ENCODE results near the gene MED17.

MED17 gene

DNA sequence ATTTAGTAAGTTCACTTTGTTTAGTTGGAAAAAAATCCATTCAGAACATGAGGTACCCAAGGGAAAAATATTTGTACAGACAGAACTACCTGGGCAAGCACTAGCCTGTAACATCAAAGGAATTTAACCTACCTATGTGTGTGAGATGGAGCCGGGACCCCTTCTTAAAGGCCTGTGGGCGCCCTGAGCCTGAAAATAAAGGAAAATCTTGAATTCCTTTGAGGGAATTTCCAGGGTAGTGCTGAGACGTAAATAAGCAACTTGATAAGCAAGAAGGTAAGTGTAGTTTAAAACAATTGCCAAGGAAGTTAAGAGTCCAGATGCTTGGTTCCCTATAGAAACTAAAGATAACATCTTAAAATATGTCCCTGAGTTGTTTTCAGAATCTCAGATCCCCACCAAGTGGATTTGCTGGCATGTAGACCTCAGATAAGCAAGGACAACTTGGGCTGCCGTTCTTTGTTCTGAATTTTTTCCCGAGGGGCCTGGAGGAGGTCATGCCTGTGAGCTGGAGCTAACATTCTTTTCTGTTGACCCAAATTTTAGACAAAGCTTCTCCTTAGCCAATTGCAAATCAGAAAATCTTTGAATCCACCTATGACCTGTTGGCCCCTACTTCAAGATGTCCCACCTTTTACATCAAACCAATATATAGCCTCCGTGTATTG lies 31.0 kb downstream of the MED17 start:
- in situ Hi-C loops (cut with MboI; ENCODE audit: low sequenced_read_pairs): no loop called here

DNA sequence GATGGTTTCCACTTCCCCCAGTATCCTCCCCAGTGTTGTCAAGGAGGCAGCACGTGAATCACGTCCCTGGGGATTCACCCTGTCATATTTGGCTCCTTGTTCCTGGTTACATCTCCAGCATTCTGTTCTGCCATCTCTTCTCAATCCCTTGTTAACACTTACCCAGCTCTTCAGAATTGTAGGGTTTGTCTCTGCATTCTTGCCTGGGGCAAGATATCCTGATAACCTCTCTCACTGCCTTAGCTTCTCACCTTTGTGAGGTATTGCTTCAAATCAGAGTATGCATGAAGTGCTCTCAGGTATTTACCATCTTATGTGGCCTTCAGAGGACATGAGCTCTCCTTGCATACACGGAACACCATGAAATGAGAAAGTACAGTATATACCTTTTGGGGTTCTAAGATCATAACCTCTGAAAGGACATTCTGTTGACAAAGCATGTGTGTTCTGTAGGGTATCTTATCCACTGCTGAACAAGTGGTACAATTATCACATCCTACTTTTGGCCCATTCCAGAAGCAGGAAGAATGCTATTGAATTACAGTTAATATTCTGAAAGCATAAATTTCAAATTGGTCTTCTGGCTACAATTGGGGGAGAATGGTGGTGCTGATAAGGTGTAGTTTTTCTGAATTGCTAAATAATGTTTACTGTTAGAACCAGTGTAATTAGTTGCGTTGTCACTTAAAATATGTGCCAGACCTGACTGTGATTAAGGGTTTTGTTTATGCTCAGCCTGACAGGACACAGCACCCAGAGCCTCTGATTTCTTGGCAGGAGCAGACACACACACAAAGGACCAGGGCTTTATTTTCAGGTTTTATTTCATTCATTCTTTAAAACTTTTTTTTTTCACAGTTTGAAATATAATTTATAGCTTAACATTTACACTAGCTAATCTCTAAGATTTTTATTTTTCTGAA lies 33.6 kb downstream of the MED17 start:
- in situ Hi-C loops (cut with MboI; ENCODE audit: low sequenced_read_pairs): no loop called here

DNA sequence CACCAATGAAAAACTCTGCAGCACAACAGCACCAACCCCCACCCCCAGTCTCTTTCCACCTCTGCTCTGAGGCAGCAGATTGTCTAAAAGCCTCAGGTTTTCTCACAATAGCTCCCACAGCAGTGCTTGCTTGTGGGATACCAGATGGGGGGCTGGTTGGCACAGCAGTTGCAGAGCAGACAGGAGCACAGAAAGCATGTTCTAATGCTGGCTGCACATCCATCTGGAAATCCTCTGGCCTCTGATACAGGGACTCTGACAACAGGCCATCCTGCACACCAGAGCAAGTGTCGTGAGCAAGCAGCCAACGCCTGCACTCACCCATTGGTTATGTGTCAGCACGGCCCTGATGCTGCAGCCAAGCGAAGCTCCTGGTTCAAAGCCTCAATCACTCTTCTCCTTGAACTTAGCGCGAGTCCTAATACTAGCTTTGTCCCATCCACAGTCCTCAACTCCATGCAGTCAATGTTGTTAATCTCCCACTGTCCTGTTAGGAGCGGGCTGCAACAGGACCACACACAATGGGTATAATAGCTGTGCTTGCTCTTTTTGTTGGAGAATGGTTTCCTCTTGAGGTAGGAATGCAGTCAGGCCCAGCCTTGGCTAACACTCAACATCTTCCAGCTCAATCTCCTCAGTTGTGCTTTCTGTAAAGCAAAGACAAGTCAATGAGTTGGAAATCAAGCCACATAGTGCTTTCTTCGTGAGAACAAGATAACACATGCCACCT lies 36.0 kb downstream of the MED17 start:
- in situ Hi-C loops (cut with MboI; ENCODE audit: low sequenced_read_pairs): no loop called here

DNA sequence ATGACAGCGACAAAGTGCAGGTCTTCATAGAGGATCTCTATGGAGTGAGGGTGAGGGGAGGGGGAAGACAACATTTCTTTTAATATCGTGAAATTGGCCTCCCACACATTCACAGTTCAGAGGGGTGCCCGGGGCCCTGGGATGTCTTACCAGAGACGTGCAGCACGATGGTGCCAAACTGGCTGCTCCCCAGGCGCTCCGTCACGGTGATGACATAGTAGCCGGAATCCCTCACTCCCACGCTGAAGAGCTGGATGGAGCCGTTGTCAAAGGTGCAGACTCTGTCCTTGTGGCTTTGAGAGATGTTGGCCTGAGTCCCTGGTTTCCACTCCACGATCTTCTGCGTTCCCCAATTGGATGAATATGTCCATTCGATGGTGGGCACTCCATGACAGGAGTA lies 36.8 kb downstream of the MED17 start:
- in situ Hi-C loops (cut with MboI; ENCODE audit: low sequenced_read_pairs): no loop called here

DNA sequence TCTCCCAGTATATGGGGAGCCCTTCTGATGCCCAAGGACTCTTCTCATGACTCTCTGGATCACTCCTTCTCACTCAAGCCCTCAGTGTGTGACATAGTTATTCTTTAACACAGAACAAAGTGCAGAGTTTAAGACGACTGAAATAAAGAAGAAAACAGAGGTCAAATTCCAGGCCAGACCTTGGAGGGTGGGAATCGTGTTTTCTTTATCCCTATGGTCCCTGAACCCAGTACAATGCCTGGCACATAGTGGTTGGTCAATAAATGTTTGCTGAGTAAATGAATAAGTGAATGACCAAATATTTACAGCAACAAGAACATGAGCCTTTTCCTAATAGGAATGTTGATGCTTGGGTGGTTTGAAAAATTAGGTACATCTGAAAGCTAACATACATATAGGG lies 37.5 kb downstream of the MED17 start:
- in situ Hi-C loops (cut with MboI; ENCODE audit: low sequenced_read_pairs): no loop called here

DNA sequence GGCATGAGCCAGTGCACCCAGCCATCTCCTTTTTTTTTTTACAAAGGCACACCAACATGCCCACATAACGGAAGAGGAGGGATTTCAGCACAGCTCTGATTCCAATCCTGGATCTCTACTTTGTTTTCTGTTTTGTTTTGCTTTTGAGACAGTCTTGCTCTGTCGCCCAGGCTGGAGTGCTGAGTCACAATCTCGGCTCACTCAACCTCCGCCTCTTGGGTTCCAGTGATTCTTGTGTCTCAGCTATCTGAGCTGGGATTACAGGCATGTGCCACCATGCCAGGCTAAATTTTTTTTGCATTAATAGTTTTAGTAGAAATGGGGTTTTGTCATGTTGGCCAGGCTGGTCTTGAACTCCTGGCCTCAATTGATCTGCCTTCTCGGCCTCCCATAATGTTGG lies 38.3 kb downstream of the MED17 start:
- in situ Hi-C loops (cut with MboI; ENCODE audit: low sequenced_read_pairs): no loop called here

DNA sequence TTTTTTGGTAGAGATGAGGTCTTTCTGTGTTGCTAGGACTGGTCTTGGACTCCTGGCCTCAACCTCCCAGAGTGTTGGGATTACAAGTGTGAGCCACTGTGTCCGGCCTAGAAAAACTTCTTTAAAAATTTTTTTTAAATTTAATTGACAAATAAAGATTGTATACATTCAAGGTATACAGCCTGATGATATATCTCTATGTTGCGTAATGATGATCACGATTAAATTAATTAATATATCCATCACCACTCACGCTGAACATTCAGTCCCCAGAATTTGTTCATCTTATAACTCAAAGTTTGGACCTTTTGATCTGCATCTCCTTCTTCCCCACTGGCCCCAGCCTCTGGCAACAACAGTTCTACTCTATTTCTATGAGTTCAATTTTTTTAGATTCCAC lies 39.1 kb downstream of the MED17 start:
- in situ Hi-C loops (cut with MboI; ENCODE audit: low sequenced_read_pairs): no loop called here

DNA sequence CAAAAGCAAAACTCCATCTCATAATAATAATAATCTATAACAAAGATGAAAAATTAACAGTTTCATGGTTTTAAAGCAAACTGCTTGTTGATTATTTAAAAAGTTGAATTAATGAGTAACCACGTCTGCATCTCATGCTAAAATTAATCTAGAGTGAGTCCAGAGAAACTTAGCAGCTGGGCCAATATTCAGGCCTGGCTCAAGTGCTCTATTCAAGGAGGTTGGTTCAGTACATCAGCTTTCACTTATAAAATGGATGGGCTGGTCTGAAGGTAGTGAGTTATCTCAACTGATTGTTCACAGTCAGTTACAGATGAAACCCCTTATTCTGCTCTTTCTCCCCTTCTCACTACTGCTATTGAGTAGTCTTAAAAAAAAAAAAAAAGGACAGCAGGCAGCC lies 43.3 kb downstream of the MED17 start:
- in situ Hi-C loops (cut with MboI; ENCODE audit: low sequenced_read_pairs): no loop called here

DNA sequence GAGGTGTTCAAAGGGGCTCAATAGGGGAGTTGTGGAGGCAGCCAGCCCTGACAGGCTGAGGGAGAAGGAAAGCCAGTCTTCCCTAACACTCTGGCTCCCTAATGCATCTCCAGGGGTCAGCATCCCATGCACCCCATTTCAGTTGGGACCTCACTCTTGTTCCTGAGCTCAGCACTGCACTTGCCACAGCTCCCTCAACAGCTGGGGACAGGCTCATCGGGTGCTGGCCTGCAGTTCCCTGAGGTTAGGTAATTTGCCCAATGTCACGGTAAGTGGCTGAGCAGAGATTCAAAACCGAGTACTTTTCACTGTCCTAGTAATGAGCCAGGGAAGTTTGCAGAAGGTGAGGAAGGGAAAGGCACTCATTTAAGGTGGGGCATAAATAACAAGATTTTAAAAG lies 45.5 kb downstream of the MED17 start:
- in situ Hi-C loops (cut with MboI; ENCODE audit: low sequenced_read_pairs): no loop called here

DNA sequence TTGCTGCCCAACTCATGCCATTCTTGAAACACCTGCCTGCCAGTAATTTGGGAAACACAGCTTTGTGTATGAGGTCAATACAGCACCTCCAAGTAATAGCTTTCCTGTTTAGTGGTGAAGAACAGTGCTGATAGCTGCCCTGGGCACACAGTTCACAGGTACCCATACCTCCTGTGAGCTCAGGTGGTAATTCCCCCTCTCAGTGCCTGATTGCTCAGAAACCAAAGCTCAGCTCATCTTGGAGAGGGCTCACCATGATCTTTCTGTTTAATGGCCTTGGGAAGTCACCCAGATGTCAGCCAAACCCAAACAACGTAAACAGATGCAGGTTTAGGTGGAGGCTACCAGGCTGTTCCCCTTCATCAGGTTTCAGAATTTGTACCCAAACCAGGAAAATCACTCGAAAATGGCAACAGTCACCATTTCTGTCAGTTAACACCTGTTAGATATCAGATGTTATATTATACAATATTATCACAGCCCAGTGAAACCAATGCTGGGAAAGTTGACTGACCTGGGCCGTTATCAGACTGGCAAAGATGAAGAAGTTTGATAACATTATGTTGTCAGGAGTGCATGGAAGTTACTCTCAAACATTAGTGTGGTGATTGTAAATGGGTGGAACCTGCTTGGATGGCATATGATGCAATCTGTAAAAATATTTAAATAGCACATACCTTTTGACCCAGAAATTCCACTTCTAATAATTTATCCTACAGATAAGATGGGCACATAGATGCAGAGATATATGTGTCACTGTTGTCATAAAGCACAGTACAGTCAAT lies 47.5 kb downstream of the MED17 start:
- in situ Hi-C loops (cut with MboI; ENCODE audit: low sequenced_read_pairs): no loop called here

DNA sequence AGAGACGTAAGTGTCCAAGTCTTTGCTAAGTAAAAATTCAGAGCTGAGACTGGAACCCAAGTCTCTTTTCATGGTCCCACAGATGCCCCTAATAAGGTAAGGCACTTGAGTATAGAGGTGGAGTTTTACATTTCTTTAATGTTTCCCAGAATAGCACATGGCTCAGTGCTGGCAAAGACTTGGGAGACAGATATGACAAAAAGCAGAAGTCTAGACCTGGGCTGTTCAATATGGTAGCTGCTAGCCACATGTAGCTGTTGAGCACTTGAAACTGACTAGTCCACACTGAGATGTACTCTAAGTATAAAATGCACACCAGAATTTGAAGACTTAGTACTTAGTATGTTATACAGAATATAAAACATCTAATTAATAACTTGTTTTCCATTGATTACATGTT lies 48.7 kb downstream of the MED17 start:
- in situ Hi-C loops (cut with MboI; ENCODE audit: low sequenced_read_pairs): no loop called here

DNA sequence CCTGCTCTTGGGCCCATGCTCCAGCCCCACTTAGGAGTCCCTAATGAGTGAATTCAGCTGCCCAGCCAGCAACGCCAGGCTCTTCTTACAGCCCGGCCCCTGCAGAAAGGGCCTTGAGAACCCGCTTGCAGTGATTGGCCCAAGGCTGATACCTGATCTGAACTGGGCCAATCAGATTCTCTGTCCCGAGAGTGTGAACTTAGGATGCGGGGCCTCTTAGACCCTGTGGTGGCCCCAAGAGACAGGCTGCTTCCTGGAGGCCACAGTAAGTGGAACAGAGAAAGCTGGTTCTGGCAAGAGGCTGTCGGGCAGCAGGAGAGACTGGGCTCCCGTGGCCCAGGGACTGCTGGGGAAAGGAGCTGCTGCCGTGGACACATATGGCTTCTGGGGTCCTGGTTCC lies 54.9 kb downstream of the MED17 start:
- in situ Hi-C loops (cut with MboI; ENCODE audit: low sequenced_read_pairs): no loop called here

DNA sequence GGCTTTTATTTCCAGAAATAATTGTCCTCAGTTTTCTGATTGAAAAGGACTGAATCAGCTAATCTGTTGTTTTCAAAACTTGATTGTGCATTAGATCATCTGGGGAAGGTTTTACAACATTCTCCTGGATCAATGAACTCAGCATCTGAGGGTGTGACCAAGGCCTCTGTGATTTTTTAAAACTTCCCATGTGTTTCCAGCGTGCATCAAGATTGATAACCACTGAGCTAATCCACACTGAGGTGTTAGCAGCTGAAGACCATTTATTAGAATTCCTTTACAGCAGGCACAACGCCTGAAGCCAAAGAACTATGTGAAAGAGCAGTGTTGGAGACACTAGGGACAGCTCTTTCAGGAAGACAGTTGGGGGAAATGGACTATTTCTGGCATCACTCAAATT lies 56.1 kb downstream of the MED17 start:
- in situ Hi-C loops (cut with MboI; ENCODE audit: low sequenced_read_pairs): no loop called here

DNA sequence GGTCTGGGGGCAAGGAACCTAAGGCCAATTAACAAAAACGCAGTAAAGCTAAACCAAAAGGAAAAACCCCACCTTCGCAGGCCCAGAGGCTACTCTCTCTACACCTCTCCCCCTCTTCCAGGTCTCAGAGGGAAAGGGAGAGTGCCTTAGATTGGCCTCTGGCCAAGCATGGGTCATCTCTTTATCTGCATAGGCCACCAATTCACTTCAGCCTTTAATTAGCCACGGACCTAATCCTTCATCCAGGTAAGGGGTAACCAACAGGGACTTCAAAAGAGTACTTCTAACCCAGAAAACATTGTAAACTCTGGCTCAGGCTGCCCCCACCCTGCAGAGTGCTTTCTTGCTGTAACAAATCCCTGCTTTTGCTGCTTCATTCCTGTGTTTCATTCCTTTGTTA lies 56.9 kb downstream of the MED17 start:
- in situ Hi-C loops (cut with MboI; ENCODE audit: low sequenced_read_pairs): no loop called here

DNA sequence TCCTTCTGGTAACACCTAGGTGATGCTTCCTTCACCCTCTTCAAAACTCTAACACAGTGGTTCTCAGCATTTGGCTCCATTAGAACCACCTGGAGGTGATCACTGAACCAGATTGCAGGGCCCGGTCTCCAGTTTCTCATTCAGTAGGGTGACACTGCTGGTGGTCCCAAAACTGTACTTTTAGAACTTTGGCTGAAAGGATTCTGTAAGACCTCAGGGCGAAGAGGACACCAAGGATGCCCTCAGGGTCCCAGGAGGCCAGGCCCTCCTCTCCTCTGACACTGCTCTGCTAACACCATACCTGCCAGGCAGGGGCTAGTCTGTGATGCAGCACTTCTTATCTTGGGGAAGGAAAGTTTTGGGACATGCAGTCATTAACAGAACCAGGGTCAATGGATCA lies 57.4 kb downstream of the MED17 start:
- in situ Hi-C loops (cut with MboI; ENCODE audit: low sequenced_read_pairs): no loop called here

DNA sequence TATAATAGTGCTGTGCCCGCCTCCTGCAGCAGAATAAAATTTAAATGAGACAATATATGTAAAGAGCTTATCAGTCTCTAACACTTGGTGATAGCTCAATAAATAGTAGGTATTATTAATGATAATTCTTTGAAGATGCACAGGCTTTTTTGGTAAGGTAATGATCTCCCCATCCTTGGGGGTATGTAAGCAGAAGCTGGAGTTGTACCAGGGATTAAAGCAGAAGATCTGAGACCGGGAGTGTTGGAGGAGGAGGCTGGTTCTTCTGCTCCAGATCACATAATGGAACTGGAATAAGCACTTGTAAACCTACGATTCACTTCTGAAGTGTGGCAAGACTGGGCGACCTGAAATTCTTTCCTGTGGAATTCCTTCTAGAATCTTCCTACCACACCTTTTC lies 58.0 kb downstream of the MED17 start:
- in situ Hi-C loops (cut with MboI; ENCODE audit: low sequenced_read_pairs): no loop called here

DNA sequence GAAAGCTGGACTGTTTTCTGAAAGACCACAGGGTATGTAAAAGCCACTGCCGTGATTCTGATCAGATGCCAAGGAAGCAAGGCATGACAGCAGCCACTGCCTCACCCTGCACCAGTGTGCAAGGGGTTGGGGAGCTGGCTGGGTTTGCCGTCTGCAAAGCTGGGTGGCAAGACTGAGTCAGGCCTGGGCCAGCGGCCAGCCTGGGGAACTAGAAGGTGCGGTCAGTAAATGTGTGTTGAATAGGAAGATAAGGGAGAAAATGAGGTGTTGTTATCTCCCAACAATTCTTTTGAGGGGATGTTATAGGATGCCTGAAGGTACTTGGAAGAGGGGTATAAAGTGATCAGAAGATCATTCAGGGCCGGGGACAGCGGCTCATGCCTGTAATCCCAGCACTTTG lies 58.4 kb downstream of the MED17 start:
- in situ Hi-C loops (cut with MboI; ENCODE audit: low sequenced_read_pairs): no loop called here

DNA sequence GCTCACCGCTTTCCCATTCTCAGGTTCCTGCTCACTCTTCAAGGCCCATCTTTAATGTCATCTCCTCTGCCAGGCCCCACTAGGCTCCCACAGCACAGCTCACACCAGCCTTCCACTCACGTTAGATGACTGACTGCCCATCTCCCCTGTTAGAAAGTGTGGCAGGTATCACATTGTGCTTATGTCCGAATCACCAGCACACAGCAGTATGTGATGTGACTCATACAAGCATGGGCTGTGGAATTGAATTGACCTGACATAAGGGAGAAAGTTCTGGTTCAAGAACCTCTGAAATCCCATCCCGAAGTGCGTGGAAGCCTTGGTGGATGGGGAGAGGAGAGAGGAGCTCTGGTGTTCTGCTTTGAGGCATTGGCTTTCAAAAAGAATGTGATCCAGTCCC lies 59.8 kb downstream of the MED17 start:
- in situ Hi-C loops (cut with MboI; ENCODE audit: low sequenced_read_pairs): no loop called here

DNA sequence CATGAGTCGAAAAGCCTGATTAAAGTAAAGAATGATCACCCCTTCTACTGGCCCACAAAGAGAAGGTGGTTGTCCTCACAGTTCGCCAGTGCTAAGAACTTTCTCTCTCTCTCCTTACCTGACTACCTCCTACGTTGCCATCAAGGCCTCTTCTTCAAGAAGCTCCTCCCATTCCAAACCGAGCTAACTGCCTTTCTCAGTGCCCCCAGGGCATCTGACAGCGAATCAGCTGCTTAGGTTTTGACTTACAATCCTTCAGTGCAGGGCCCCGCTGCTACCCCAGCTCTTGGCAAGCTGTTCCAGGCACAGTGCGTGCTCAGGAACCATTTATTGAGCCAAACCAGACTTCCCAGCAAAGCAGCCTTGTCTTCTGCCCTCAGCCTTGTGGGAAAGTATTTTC lies 60.5 kb downstream of the MED17 start:
- in situ Hi-C loops (cut with MboI; ENCODE audit: low sequenced_read_pairs): no loop called here

DNA sequence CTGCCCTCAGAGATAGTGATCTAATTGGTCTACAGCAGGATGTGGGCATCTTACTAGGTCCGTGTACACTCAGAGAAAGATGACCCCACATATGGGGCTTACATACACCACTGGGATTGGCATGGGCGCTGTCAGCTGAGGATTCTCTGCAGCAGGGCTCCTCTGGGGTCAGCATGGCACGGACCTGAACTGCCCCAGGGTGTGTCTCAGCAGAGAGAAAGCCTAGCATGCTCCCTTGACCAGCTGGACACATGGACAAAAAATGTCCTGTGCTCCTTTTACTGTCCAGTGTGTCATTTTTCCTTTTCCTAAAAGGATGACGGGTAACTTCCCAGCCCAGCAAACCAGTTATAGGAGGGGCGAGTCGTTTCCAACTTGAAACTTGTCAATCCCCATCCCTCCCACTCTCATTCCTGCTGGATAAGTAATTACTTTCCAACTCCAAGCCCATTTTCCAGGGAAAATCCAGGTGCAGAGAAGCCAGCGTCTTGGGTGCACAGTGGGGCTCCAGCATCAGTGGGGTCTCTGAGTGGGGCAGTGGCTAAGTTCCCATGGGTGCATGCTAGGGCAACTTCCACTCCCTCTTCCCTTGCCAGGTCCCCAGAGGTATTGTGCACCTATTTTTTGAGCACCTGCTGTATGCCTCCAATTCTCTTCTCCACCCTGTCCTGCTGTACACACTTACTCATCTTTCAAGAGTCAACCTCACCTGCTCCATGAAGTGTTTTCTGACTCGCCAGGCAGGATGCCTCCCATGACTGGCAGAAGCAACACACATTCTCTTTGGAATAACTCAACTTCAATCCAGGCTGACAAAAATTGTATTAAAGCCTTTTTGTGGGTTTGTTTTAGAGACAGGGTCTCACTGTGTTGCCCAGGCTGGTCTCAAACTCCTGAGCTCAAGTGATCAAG lies 61.4 kb downstream of the MED17 start:
- in situ Hi-C loops (cut with MboI; ENCODE audit: low sequenced_read_pairs): no loop called here

All from HL-60/S4 treated with retinoic acid at 250 ng/mL for 4 days and 3 days (cell line).